Karpas-422 (cell line): ENCODE measurements around the gene C13orf46. TPM values are rescaled to one million over a fixed set of nuclear protein-coding genes. Genes with fewer than 3 reads are reported as not detected.

Experiments used
- DNase-seq: peaks from one replicate; pipeline ENCODE4 v3.0.0-alpha.2; 2015
- H2AFZ ChIP-seq: fragments of 200-600 bp; sonication (generic); 2 replicates; pipeline ENCODE4 v1.6.1; 2014; ENCODE audit warnings: antibody characterized with exemption, low read length, mixed read lengths
- H3K27ac ChIP-seq: fragments of 200-600 bp; sonication (generic); 2 replicates; pipeline ENCODE4 v1.5.1; 2014; ENCODE audit warnings: mild to moderate bottlenecking, low read length, moderate library complexity
- H3K27me3 ChIP-seq: fragments of 200-600 bp; sonication (generic); 2 replicates; pipeline ENCODE4 v1.6.1; 2014; ENCODE audit warnings: low read length, mixed read lengths
- H3K36me3 ChIP-seq: fragments of 200-600 bp; sonication (generic); 2 replicates; pipeline ENCODE4 v1.6.1; 2014; ENCODE audit warnings: low read length, mixed read lengths; ENCODE audit not compliant: insufficient read depth
- H3K4me1 ChIP-seq: fragments of 200-600 bp; sonication (generic); 2 replicates; pipeline ENCODE4 v1.6.1; 2014; ENCODE audit warnings: mild to moderate bottlenecking, low read length, mixed read lengths
- H3K4me2 ChIP-seq: fragments of 200-600 bp; sonication (generic); 2 replicates; pipeline ENCODE4 v1.6.1; 2014; ENCODE audit warnings: low read length, low read depth, mild to moderate bottlenecking; ENCODE audit not compliant: poor library complexity, severe bottlenecking
- H3K4me3 ChIP-seq: fragments of 200-600 bp; sonication (generic); 2 replicates; pipeline ENCODE4 v1.5.1; 2014; ENCODE audit warnings: mild to moderate bottlenecking, antibody characterized with exemption, low read length, mixed read lengths
- H3K79me2 ChIP-seq: fragments of 200-600 bp; sonication (generic); 2 replicates; pipeline ENCODE4 v1.6.1; 2014; ENCODE audit warnings: mild to moderate bottlenecking, low read length, mixed read lengths
- H3K9ac ChIP-seq: fragments of 200-600 bp; sonication (generic); 2 replicates; pipeline ENCODE4 v1.6.0; 2014; ENCODE audit warnings: low read length
- H3K9me2 ChIP-seq: fragments of 200-600 bp; sonication (generic), shearing (Covaris generic); replicated peaks from 2 replicates; pipeline ENCODE4 v1.6.0; 2014; ENCODE audit warnings: mild to moderate bottlenecking, low read length, moderate library complexity; ENCODE audit not compliant: insufficient read depth
- H3K9me3 ChIP-seq: fragments of 300-700, 200-600 bp; sonication (generic); 2 replicates; pipeline ENCODE4 v1.6.1; 2014; ENCODE audit warnings: low read length, mixed read lengths
- H4K20me1 ChIP-seq: fragments of 200-600 bp; sonication (generic); 2 replicates; pipeline ENCODE4 v1.6.1; 2014; ENCODE audit warnings: mild to moderate bottlenecking, antibody characterized with exemption, low read length, low read depth; ENCODE audit not compliant: insufficient read depth
- total RNA-seq: library from RNA; depleted of rRNA; stranded (reverse); fragments of >200 nt; shearing (Covaris generic); gene quantifications from 2 replicates; pipeline ENCODE4 v1.2.3, GENCODE V29; 2014; ENCODE audit warnings: low replicate concordance

Gene C13orf46
- total RNA-seq, 1 experiment from 2014 or later, result not detected

DNA sequence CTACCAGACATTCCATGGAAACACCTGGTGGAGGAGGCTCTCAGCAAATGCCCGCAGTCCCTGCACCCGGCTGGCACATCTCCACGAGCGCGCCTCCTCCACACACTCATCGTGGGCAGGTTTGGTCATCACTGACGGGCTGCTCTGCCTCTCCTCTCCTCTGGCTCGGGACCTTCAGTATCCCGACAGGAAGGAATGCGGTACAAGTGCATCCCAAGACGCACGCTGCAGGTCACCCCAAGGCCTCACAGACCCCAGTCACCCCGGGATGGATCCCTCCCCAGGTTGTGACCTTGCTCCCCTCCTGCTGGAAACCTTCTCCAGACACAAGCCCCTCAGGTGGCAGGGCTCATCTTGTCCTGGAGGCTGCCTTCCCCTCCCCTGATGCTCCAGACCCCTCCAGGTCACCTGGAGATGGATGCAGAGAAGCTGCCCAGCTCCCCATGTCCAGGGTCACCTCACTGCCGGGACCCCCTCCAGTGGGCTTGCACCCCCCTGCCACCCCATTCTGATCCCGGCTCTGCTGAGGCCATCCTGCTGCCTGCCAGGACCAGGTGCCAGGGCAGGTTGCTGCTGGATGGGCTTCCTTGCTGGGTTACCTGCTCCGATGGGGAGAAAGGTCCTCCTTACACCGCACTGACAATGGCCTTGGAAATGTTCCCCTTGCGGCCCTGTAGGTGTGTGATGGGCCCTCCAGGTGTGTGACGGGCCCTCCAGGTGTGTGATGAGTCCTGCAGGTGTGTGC lies 29.9 kb downstream of the C13orf46 start:
- Histone ChIP-seq H3K36me3 (no peaks in the 10 kb centered on the region), H3K9me3 (no peaks in the 10 kb centered on the region), H2AFZ (no peak overlapping the region), H3K4me2 (no peak overlapping the region), H4K20me1 (no peaks in the 10 kb centered on the region), H3K27ac (no peak overlapping the region), H3K9ac (no peak overlapping the region), H3K79me2 (no peaks in the 10 kb centered on the region), H3K9me2 (no peaks in the 10 kb centered on the region), H3K4me3 (no peak overlapping the region), H3K27me3 (no peaks in the 10 kb centered on the region), H3K4me1 (peaks cover 8% of the 10 kb centered on the region)
- DNase-seq, result no peak

DNA sequence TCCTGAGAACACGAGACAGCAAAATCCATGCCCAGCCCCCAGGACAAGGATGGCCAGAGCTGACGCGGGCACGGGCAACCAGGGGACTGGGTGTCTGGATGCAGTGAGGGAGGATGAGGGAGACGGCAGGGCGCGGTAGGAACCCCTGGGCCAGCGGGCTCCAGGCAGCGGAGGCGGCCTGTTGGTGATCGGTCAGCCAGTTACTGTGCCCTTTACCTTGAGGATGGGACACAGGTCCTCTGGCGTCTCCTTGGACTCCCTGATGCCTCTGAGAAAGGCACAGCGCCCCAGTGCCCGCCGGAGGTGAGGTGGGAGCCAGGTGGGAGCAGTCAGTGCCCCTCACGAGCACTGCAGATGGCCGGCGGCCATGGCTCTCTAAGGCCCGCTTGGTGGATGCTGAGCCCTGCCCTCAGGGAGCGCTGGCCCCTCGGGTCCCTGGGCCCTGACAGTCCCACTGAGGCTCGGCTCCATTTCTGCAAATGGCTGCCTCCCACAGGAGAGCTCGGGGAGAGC lies 31.2 kb downstream of the C13orf46 start:
- no peak overlapping the region for H3K4me2 ChIP-seq
- no peaks in the 10 kb centered on the region for H3K36me3 ChIP-seq
- H3K9me2 ChIP-seq, result no peaks in the 10 kb centered on the region
- no peak for DNase-seq
- H3K4me1 ChIP-seq, result no peaks in the 10 kb centered on the region; the same call in 1 of the 2 replicates
- H3K27ac ChIP-seq, result no peak overlapping the region
- no peak overlapping the region for H3K9ac ChIP-seq
- H2AFZ ChIP-seq, result no peak overlapping the region
- H3K4me3 ChIP-seq, result no peak overlapping the region
- no peaks in the 10 kb centered on the region for H4K20me1 ChIP-seq
- H3K79me2 ChIP-seq, result no peaks in the 10 kb centered on the region
- H3K9me3 ChIP-seq, result no peaks in the 10 kb centered on the region
- H3K27me3 ChIP-seq, result no peaks in the 10 kb centered on the region

DNA sequence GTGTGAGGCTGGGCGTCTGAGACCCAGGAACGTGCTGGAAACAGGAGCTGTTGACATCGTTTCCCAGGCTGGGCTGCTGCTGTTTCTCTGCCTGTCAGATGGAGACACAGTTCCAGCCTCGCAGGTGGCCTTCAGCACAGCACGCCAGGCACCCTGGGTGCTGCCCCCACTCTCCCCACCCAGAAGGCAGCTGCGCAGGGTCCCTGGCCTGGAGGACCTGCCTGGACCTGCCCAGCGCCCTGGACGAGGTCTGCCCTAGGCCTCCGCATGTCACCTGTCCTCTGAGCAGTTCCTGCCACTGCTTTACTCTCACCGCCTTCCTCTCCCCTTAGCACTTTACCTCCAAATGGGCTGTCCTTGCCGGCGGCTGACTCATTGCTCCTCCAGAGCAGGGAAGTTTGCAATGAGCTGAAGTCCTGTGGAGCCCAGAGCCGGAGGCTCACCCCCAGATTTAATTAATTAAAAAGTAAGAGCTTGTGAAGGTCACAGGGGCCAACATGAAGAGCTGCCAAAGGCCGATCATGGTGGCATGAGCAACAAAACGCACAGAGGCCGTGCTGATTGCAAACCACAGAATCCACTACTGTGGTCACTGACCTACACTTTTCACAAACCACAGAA lies 32.2 kb downstream of the C13orf46 start:
- Histone ChIP-seq H3K27ac (no peak overlapping the region), H4K20me1 (no peaks in the 10 kb centered on the region), H3K9me3 (no peaks in the 10 kb centered on the region), H3K4me2 (no peak overlapping the region), H3K4me3 (no peak overlapping the region), H3K9me2 (no peaks in the 10 kb centered on the region), H2AFZ (no peak overlapping the region), H3K36me3 (no peaks in the 10 kb centered on the region), H3K9ac (no peak overlapping the region), H3K4me1 (no peaks in the 10 kb centered on the region), H3K79me2 (no peaks in the 10 kb centered on the region), H3K27me3 (no peaks in the 10 kb centered on the region)
- no peak for DNase-seq

DNA sequence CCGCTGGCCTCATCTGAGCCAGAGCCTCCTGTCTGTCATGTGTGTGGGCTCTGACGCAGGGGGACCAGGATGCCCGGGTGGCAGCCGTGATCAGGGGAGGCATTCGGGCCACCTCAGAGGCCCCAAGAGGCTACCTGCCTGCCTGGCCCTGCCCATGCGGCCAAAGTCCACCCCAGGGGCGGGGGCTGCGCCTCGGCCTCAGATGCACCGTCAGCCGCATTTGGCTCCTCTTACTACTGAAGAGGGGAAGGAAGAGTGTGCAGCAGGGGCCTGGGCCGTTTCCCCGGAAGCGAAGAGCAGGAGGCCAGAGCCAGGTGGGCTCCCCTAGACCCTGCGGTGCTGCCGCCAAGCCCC lies 34.0 kb downstream of the C13orf46 start:
- no peaks in the 10 kb centered on the region for H3K36me3 ChIP-seq
- no peak overlapping the region for H3K4me3 ChIP-seq
- no peaks in the 10 kb centered on the region for H3K9me3 ChIP-seq
- H3K4me2 ChIP-seq, result no peak overlapping the region
- H3K9ac ChIP-seq, result no peak overlapping the region
- no peaks in the 10 kb centered on the region for H3K9me2 ChIP-seq
- no peaks in the 10 kb centered on the region for H4K20me1 ChIP-seq
- no peak for DNase-seq
- no peak overlapping the region for H2AFZ ChIP-seq
- no peak overlapping the region for H3K27ac ChIP-seq
- H3K27me3 ChIP-seq, result no peaks in the 10 kb centered on the region
- H3K79me2 ChIP-seq, result no peaks in the 10 kb centered on the region
- H3K4me1 ChIP-seq, result no peaks in the 10 kb centered on the region

GRCh38 chr13:113939129-113939943 lies 34.5 kb downstream of the C13orf46 start:
- DNase-seq, result no peak
- no peaks in the 10 kb centered on the region for H3K79me2 ChIP-seq
- 0 out of 2 replicates have a peak, but pooled peaks cover 3% of the 10 kb centered on the region for H4K20me1 ChIP-seq
- H3K36me3 ChIP-seq, result no peaks in the 10 kb centered on the region
- no peak overlapping the region for H3K4me2 ChIP-seq
- H2AFZ ChIP-seq, result no peak overlapping the region
- H3K4me3 ChIP-seq, result no peak overlapping the region
- no peaks in the 10 kb centered on the region for H3K9me3 ChIP-seq
- H3K27me3 ChIP-seq, result no peaks in the 10 kb centered on the region
- no peak overlapping the region for H3K9ac ChIP-seq
- H3K9me2 ChIP-seq, result no peaks in the 10 kb centered on the region
- no peaks in the 10 kb centered on the region for H3K4me1 ChIP-seq
- no peak overlapping the region for H3K27ac ChIP-seq

DNA sequence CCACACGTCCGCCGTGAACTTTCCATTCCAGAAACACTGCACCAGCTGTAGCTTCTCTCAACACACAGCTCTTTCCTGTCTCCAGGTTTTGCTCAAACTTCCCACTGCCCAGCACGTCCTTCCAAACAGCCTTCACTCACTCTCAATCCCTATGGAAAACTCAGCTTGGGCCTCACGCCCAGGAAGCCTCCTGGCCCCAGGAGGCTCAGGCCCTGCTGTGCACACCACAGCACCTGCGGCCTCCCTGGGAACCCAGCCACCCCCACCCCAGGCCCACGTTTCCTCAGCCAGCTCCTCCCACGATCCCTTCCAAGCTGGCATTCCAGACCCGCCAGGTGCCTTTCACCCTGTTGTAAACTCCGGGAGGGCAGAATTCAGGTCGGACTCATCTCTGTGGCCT lies 35.2 kb downstream of the C13orf46 start:
- Histone ChIP-seq H3K9me3 (no peaks in the 10 kb centered on the region), H3K4me2 (no peak overlapping the region), H3K79me2 (no peaks in the 10 kb centered on the region), H3K27me3 (no peaks in the 10 kb centered on the region), H3K9ac (no peak overlapping the region), H3K4me3 (no peak overlapping the region), H3K27ac (no peak overlapping the region), H3K9me2 (no peaks in the 10 kb centered on the region), H3K4me1 (no peaks in the 10 kb centered on the region), H4K20me1 (0 out of 2 replicates have a peak, but pooled peaks cover 3% of the 10 kb centered on the region), H3K36me3 (no peaks in the 10 kb centered on the region), H2AFZ (no peak overlapping the region)
- DNase-seq, result no peak

- Histone ChIP-seq H4K20me1 (0 out of 2 replicates have a peak, but pooled peaks cover 3% of the 10 kb centered on the region), H2AFZ (no peak overlapping the region), H3K4me2 (no peak overlapping the region), H3K9ac (no peak overlapping the region), H3K27me3 (no peaks in the 10 kb centered on the region), H3K36me3 (no peaks in the 10 kb centered on the region), H3K4me3 (no peak overlapping the region), H3K79me2 (no peaks in the 10 kb centered on the region), H3K27ac (no peak overlapping the region), H3K9me2 (no peaks in the 10 kb centered on the region), H3K9me3 (no peaks in the 10 kb centered on the region), H3K4me1 (no peaks in the 10 kb centered on the region)
- no peak for DNase-seq
These were observed 35.6 kb downstream of the C13orf46 start for GRCh38 chr13:113938246-113938645.
